ENCODE measurements around the gene SCAF8. TPM values are rescaled to one million over a fixed set of nuclear protein-coding genes. Genes with fewer than 3 reads are reported as not detected.
"Not testable (repeated sequence)": the region's sequence is repeated elsewhere in the genome, so short reads cannot be mapped to it uniquely, and the experiment has no call there.

Gene SCAF8
- total RNA-seq, 1 donor from 2014 or later, result 46.2 TPM

GRCh38 chr6:154785075-154785474, 51.9 kb downstream of the SCAF8 start:
- DNase-seq, result no peak

GRCh38 chr6:154786144-154786868, 53.1 kb downstream of the SCAF8 start:
- no peak for DNase-seq

GRCh38 chr6:154791556-154792317, 58.5 kb downstream of the SCAF8 start:
- no peak for DNase-seq

GRCh38 chr6:154792325-154792724, 59.1 kb downstream of the SCAF8 start:
- no peak for DNase-seq

- DNase-seq, result no peak
These were observed 59.5 kb downstream of the SCAF8 start for GRCh38 chr6:154792761-154793160.

GRCh38 chr6:154796484-154796883, 63.3 kb downstream of the SCAF8 start:
- DNase-seq, result no peak

- no peak for DNase-seq
These were observed 64.6 kb downstream of the SCAF8 start for GRCh38 chr6:154797857-154798256.

- DNase-seq, result no peak
These were observed 67.1 kb downstream of the SCAF8 start for GRCh38 chr6:154800338-154800737.

GRCh38 chr6:154805288-154805911, 72.2 kb downstream of the SCAF8 start:
- peak; percentile 19 for DNase-seq

GRCh38 chr6:154806804-154807203, 73.6 kb downstream of the SCAF8 start:
- no peak for DNase-seq

- not testable (repeated sequence) for DNase-seq
These were observed 78.4 kb downstream of the SCAF8 start for GRCh38 chr6:154811663-154812062.

GRCh38 chr6:154814063-154814462, 80.8 kb downstream of the SCAF8 start:
- no peak for DNase-seq

- DNase-seq, result no peak
These were observed 83.0 kb downstream of the SCAF8 start for GRCh38 chr6:154815938-154816820.

- DNase-seq, result no peak
These were observed 87.9 kb downstream of the SCAF8 start for GRCh38 chr6:154821099-154821498.

- no peak for DNase-seq
These were observed 88.4 kb downstream of the SCAF8 start for GRCh38 chr6:154821638-154822037.

GRCh38 chr6:154822947-154823558, 89.8 kb downstream of the SCAF8 start:
- no peak for DNase-seq

- no peak for DNase-seq
These were observed 90.9 kb downstream of the SCAF8 start for GRCh38 chr6:154824076-154824475.

- DNase-seq, result no peak
These were observed 96.8 kb downstream of the SCAF8 start for GRCh38 chr6:154829970-154830369.

GRCh38 chr6:154830771-154831170, 97.6 kb downstream of the SCAF8 start:
- DNase-seq, result no peak

GRCh38 chr6:154835307-154835706, 102.1 kb downstream of the SCAF8 start:
- no peak for DNase-seq

- DNase-seq, result no peak
These were observed 106.3 kb downstream of the SCAF8 start for GRCh38 chr6:154839546-154839945.

GRCh38 chr6:154840363-154840762, 107.1 kb downstream of the SCAF8 start:
- DNase-seq, result no peak
